ENCODE results near the gene UGDH.
"Not testable (repeated sequence)": the region's sequence is repeated elsewhere in the genome, so short reads cannot be mapped to it uniquely, and the experiment has no call there.

Gene UGDH

GRCh38 chr4:39528061-39528465 is 824 bp upstream of the UGDH start:
- no peak for DNase-seq

- DNase-seq, result no peak
Measured at GRCh38 chr4:39526765-39527295, 409 bp downstream of the UGDH start.

GRCh38 chr4:39525822-39526690 is 1.2 kb downstream of the UGDH start:
- DNase-seq, result no peak

- DNase-seq, result no peak
Measured at GRCh38 chr4:39524161-39524957, 2.9 kb downstream of the UGDH start.

GRCh38 chr4:39522068-39522467 is 5.2 kb downstream of the UGDH start:
- no peak for DNase-seq

- no peak for DNase-seq
Measured at GRCh38 chr4:39521253-39521919, 5.9 kb downstream of the UGDH start.

- DNase-seq, result no peak
Measured at GRCh38 chr4:39518484-39518883, 8.8 kb downstream of the UGDH start.

- no peak for DNase-seq
Measured at GRCh38 chr4:39516407-39516966, 10.8 kb downstream of the UGDH start.

GRCh38 chr4:39515669-39516401 is 11.4 kb downstream of the UGDH start:
- DNase-seq, result not testable (repeated sequence)

- no peak for DNase-seq
Measured at GRCh38 chr4:39514888-39515401, 12.3 kb downstream of the UGDH start.

GRCh38 chr4:39514266-39514665 is 13.0 kb downstream of the UGDH start:
- DNase-seq, result not testable (repeated sequence)

- no peak for DNase-seq
Measured at GRCh38 chr4:39510348-39510929, 16.8 kb downstream of the UGDH start.

- no peak for DNase-seq
Measured at GRCh38 chr4:39505581-39505980, 21.7 kb downstream of the UGDH start.

- no peak for DNase-seq
Measured at GRCh38 chr4:39504538-39504937, 22.7 kb downstream of the UGDH start.

- DNase-seq, result not testable (repeated sequence)
Measured at GRCh38 chr4:39502664-39503035, 24.6 kb downstream of the UGDH start.

- DNase-seq, result no peak
Measured at GRCh38 chr4:39502019-39502663, 25.1 kb downstream of the UGDH start.

GRCh38 chr4:39498727-39499020 is 28.6 kb downstream of the UGDH start:
- DNase-seq, result no peak

- no peak for DNase-seq
Measured at GRCh38 chr4:39497909-39498726, 29.1 kb downstream of the UGDH start.

GRCh38 chr4:39495446-39496213 is 31.6 kb downstream of the UGDH start:
- no peak for DNase-seq
